ENCODE results near the gene ZSWIM3. TPM values are rescaled to one million over a fixed set of nuclear protein-coding genes. Genes with fewer than 3 reads are reported as not detected.
"Not testable (repeated sequence)": the region's sequence is repeated elsewhere in the genome, so short reads cannot be mapped to it uniquely, and the experiment has no call there.

Gene ZSWIM3
- total RNA-seq, 1 experiment from 2014 or later: 1.4 TPM

GRCh38 chr20:45867819-45868176 is 10.4 kb downstream of the ZSWIM3 start:
- H3K4me3 Mint-ChIP-seq (ENCODE audit: unreplicated experiment): no peak overlapping the region
- intact Hi-C loops (cut with micrococcal nuclease): no loop called here
- BruUV-seq (replicated peaks): no TSS peak
- DNase-seq (ENCODE audit: unreplicated experiment): no peak
- ChIA-PET POLR2A (interaction anchor here (0.7 to 6.5 kb wide), 8 partner anchors 9 to 76 kb away, joined by 3 to 27 read pairs (median 4); partner anchors contain the start of genes ACOT8, DNTTIP1, PCIF1 and ZSWIM1), CTCF (interaction anchor here (0.6 to 0.7 kb wide), 3 partner anchors 15 to 238 kb away, joined by 3 to 4 read pairs (median 4); partner anchors contain the start of gene WFDC10A)
- H3K36me3 Mint-ChIP-seq (ENCODE audit: insufficient read depth, unreplicated experiment): peaks cover 7% of the 10 kb centered on the region
- no peak overlapping the region for H3K27ac Mint-ChIP-seq (ENCODE audit: low read depth, unreplicated experiment)
- H3K4me1 Mint-ChIP-seq (ENCODE audit: insufficient read depth, unreplicated experiment): peaks cover 6% of the 10 kb centered on the region
- no peaks in the 10 kb centered on the region for H3K27me3 Mint-ChIP-seq (ENCODE audit: insufficient read depth, unreplicated experiment)
- no peaks in the 10 kb centered on the region for H3K9me3 Mint-ChIP-seq (ENCODE audit: unreplicated experiment)
- TF ChIP-seq, protein P1, sequence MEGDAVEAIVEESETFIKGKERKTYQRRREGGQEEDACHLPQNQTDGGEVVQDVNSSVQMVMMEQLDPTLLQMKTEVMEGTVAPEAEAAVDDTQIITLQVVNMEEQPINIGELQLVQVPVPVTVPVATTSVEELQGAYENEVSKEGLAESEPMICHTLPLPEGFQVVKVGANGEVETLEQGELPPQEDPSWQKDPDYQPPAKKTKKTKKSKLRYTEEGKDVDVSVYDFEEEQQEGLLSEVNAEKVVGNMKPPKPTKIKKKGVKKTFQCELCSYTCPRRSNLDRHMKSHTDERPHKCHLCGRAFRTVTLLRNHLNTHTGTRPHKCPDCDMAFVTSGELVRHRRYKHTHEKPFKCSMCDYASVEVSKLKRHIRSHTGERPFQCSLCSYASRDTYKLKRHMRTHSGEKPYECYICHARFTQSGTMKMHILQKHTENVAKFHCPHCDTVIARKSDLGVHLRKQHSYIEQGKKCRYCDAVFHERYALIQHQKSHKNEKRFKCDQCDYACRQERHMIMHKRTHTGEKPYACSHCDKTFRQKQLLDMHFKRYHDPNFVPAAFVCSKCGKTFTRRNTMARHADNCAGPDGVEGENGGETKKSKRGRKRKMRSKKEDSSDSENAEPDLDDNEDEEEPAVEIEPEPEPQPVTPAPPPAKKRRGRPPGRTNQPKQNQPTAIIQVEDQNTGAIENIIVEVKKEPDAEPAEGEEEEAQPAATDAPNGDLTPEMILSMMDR (IDR thresholded peaks at IDR 0.05; ENCODE audit: unreplicated experiment): no peak

DNA sequence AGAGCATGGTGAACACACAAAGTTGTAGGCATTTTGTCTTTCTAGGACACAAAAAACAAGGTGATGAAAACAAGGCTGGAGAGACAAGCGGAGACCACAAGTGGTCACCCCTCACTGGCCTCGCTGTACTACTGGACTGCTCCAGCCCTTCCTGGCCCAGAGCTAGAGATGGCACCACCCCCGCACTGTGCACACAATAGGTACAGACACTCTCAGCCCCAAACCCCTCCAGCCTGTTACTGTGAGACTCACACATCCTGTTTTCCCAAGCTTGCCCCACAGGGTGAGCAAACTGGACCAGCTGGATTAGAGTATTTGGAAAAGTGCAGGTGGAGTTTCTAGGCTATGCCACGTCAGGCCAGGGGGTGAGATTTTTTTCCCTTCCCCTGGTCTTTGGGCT is 15.2 kb downstream of the ZSWIM3 start:
- intact Hi-C loops (cut with micrococcal nuclease): no loop called here
- DNase-seq (ENCODE audit: unreplicated experiment): no peak
- CTCF ChIA-PET: interaction anchor here (1.6 kb wide), 1 partner anchor 74 kb away, joined by 4 read pairs; no protein-coding TSS in a partner anchor
- H3K27ac Mint-ChIP-seq (ENCODE audit: low read depth, unreplicated experiment): no peak overlapping the region
- BruUV-seq (replicated peaks): no TSS peak
- POLR2A ChIA-PET: interaction anchor here (1.1 kb wide), 1 partner anchor 9 kb away, joined by 5 read pairs; the partner anchor contains the start of gene ZSWIM1
- no peaks in the 10 kb centered on the region for H3K9me3 Mint-ChIP-seq (ENCODE audit: unreplicated experiment)
- TF ChIP-seq, protein P1 (IDR thresholded peaks at IDR 0.05; ENCODE audit: unreplicated experiment): no peak
- H3K4me3 Mint-ChIP-seq (ENCODE audit: unreplicated experiment): no peak overlapping the region
- peaks cover 4% of the 10 kb centered on the region for H3K4me1 Mint-ChIP-seq (ENCODE audit: insufficient read depth, unreplicated experiment)
- H3K27me3 Mint-ChIP-seq (ENCODE audit: insufficient read depth, unreplicated experiment): no peaks in the 10 kb centered on the region
- H3K36me3 Mint-ChIP-seq (ENCODE audit: insufficient read depth, unreplicated experiment): peaks cover 7% of the 10 kb centered on the region

DNA sequence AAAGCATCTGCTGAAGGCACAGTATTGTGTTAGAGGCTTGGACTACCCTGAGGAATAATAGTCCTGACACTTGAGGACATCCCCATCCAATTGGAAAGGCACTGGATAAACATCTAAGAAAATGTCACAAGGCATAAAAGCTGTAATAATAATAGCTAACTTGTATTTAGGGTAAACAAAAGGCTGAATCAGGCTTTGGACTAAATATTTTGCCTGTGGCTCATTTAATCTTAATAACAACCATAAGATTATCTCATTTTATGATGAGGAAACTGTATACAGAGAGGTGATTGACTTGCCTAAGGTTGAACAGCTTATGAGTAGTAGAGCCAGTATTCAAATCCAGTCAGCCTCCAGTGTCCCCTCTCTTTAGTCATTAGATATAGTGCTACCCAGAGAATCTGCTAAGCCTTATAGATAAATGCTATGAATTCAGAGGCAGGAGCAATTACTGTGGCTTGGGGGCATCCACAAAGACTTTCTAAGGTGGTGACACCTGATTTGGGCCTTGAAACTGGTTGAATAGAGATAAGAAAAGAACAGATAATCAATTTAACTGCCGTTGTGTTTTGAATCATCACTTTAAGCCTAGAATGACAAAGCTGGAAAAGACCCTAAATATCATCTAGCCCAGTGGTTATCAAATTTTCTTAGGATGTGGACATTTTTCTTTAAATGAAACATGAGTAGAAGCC is 16.1 kb downstream of the ZSWIM3 start:
- DNase-seq (ENCODE audit: unreplicated experiment): no peak
- POLR2A ChIA-PET: interaction anchor here (0.6 kb wide), 1 partner anchor 397 kb away, joined by 3 read pairs; no protein-coding TSS in a partner anchor
- no peak overlapping the region for H3K27ac Mint-ChIP-seq (ENCODE audit: low read depth, unreplicated experiment)
- H3K27me3 Mint-ChIP-seq (ENCODE audit: insufficient read depth, unreplicated experiment): no peaks in the 10 kb centered on the region
- peaks cover 7% of the 10 kb centered on the region for H3K36me3 Mint-ChIP-seq (ENCODE audit: insufficient read depth, unreplicated experiment)
- TF ChIP-seq, protein P1 (IDR thresholded peaks at IDR 0.05; ENCODE audit: unreplicated experiment): no peak
- BruUV-seq (replicated peaks): no TSS peak
- H3K4me1 Mint-ChIP-seq (ENCODE audit: insufficient read depth, unreplicated experiment): no peaks in the 10 kb centered on the region
- H3K9me3 Mint-ChIP-seq (ENCODE audit: unreplicated experiment): no peaks in the 10 kb centered on the region
- no peak overlapping the region for H3K4me3 Mint-ChIP-seq (ENCODE audit: unreplicated experiment)
- CTCF ChIA-PET: interaction anchor here (1.1 kb wide), 1 partner anchor 13 kb away, joined by 4 read pairs; no protein-coding TSS in a partner anchor
- intact Hi-C loops (cut with micrococcal nuclease): no loop called here

- CTCF ChIA-PET: interaction anchor here (0.6 to 1.1 kb wide), 2 partner anchors 13 to 88 kb away, joined by 3 to 4 read pairs; no protein-coding TSS in a partner anchor
- POLR2A ChIA-PET; DNase-seq (ENCODE audit: unreplicated experiment); intact Hi-C loops (cut with micrococcal nuclease); H3K4me3 Mint-ChIP-seq (ENCODE audit: unreplicated experiment); BruUV-seq (replicated peaks); H3K9me3 Mint-ChIP-seq (ENCODE audit: unreplicated experiment); H3K4me1 Mint-ChIP-seq (ENCODE audit: insufficient read depth, unreplicated experiment); H3K36me3 Mint-ChIP-seq (ENCODE audit: insufficient read depth, unreplicated experiment); H3K27me3 Mint-ChIP-seq (ENCODE audit: insufficient read depth, unreplicated experiment); H3K27ac Mint-ChIP-seq (ENCODE audit: low read depth, unreplicated experiment): not testable (repeated sequence)
Observed at GRCh38 chr20:45874104-45874481, 16.7 kb downstream of the ZSWIM3 start.
